DOHH2 (cell line): Measurements from ENCODE around the gene PRRT2.

ENCODE experiments used
- EZH2phosphoT487 ChIP-seq: fragments of 200-600 bp; sonication (generic); IDR thresholded peaks from 2 replicates; pipeline ENCODE4 v1.6.1; 2017; ENCODE audit warnings: borderline replicate concordance, mild to moderate bottlenecking, antibody characterized with exemption, low read length, moderate library complexity, mixed read lengths
- TF ChIP-seq, protein P1 (sequence below): fragments of 200-600 bp; sonication (generic); IDR thresholded peaks from one replicate; pipeline ENCODE4 v1.5.1; 2014; ENCODE audit warnings: antibody characterized with exemption, mild to moderate bottlenecking, low read depth, low read length; ENCODE audit not compliant: poor library complexity, severe bottlenecking

DNA sequence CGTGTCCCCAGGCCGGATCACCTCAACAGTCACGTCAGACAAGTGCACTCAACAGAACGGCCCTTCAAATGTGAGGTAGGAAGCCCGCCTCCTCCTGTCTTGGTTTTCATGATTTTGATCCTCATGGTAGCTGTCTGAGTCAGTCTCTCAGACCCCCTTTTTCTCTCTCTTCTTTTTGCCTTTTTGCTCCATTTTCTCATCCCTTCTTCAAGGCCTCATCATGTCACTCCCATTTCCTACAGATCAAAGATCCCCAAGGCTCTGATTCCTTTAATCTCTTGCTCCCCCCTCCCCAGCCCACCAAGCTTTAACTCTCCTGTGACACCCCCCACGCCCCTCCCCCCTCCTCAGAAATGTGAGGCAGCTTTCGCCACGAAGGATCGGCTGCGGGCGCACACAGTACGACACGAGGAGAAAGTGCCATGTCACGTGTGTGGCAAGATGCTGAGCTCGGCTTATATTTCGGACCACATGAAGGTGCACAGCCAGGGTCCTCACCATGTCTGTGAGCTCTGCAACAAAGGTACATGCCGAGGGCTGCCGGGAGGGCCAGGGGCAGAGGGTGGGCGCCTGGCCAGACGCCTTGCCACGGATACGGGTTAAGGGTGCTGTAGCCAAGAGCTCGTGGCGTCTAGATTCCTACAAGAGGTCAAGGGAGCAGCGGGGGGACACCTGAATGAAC is 3.6 kb upstream of the PRRT2 start:
- TF ChIP-seq, protein P1, sequence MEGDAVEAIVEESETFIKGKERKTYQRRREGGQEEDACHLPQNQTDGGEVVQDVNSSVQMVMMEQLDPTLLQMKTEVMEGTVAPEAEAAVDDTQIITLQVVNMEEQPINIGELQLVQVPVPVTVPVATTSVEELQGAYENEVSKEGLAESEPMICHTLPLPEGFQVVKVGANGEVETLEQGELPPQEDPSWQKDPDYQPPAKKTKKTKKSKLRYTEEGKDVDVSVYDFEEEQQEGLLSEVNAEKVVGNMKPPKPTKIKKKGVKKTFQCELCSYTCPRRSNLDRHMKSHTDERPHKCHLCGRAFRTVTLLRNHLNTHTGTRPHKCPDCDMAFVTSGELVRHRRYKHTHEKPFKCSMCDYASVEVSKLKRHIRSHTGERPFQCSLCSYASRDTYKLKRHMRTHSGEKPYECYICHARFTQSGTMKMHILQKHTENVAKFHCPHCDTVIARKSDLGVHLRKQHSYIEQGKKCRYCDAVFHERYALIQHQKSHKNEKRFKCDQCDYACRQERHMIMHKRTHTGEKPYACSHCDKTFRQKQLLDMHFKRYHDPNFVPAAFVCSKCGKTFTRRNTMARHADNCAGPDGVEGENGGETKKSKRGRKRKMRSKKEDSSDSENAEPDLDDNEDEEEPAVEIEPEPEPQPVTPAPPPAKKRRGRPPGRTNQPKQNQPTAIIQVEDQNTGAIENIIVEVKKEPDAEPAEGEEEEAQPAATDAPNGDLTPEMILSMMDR: no peak
- TF ChIP-seq EZH2phosphoT487: no peak
